ENCODE results near the gene CRABP2.

Gene CRABP2

GRCh38 chr1:156697481-156697880 is 7.9 kb downstream of the CRABP2 start:
- DNase-seq (ENCODE audit: low read depth) = no peak
- no peak overlapping the region for H3K4me3 ChIP-seq (ENCODE audit: low read depth, low read length)
- no peak for TF ChIP-seq CTCF (IDR thresholded peaks at IDR 0.05; ENCODE audit: low read depth, low read length)
- no peak for TF ChIP-seq MAX (IDR thresholded peaks at IDR 0.05; ENCODE audit: low read depth, low read length)
- TF ChIP-seq POLR2A (IDR thresholded peaks at IDR 0.05; ENCODE audit: extremely low read depth, insufficient read length) = no peak
- no peak for TF ChIP-seq MYC (IDR thresholded peaks at IDR 0.05; ENCODE audit: low read depth, low read length)

GRCh38 chr1:156696755-156697154 is 8.6 kb downstream of the CRABP2 start:
- DNase-seq (ENCODE audit: low read depth) = no peak
- no peak overlapping the region for H3K4me3 ChIP-seq (ENCODE audit: low read depth, low read length)
- TF ChIP-seq MYC (IDR thresholded peaks at IDR 0.05; ENCODE audit: low read depth, low read length) = no peak
- TF ChIP-seq MAX (IDR thresholded peaks at IDR 0.05; ENCODE audit: low read depth, low read length) = no peak
- no peak for TF ChIP-seq CTCF (IDR thresholded peaks at IDR 0.05; ENCODE audit: low read depth, low read length)
- TF ChIP-seq POLR2A (IDR thresholded peaks at IDR 0.05; ENCODE audit: extremely low read depth, insufficient read length) = no peak

- TF ChIP-seq MYC (IDR thresholded peaks at IDR 0.05; ENCODE audit: low read depth, low read length) (no peak), POLR2A (IDR thresholded peaks at IDR 0.05; ENCODE audit: extremely low read depth, insufficient read length) (no peak), CTCF (IDR thresholded peaks at IDR 0.05; ENCODE audit: low read depth, low read length) (no peak), MAX (IDR thresholded peaks at IDR 0.05; ENCODE audit: low read depth, low read length) (no peak)
- DNase-seq (ENCODE audit: low read depth) = no peak
- no peak overlapping the region for H3K4me3 ChIP-seq (ENCODE audit: low read depth, low read length)
Observed at GRCh38 chr1:156694690-156694962, 10.8 kb downstream of the CRABP2 start.

GRCh38 chr1:156693848-156694689 is 11.3 kb downstream of the CRABP2 start:
- no peak for DNase-seq (ENCODE audit: low read depth)
- TF ChIP-seq CTCF (IDR thresholded peaks at IDR 0.05; ENCODE audit: low read depth, low read length) = no peak
- TF ChIP-seq MAX (IDR thresholded peaks at IDR 0.05; ENCODE audit: low read depth, low read length) = no peak
- TF ChIP-seq MYC (IDR thresholded peaks at IDR 0.05; ENCODE audit: low read depth, low read length) = no peak
- no peak for TF ChIP-seq POLR2A (IDR thresholded peaks at IDR 0.05; ENCODE audit: extremely low read depth, insufficient read length)
- no peak overlapping the region for H3K4me3 ChIP-seq (ENCODE audit: low read depth, low read length)

GRCh38 chr1:156692925-156693847 is 12.2 kb downstream of the CRABP2 start:
- TF ChIP-seq MAX (IDR thresholded peaks at IDR 0.05; ENCODE audit: low read depth, low read length) = no peak
- H3K4me3 ChIP-seq (ENCODE audit: low read depth, low read length) = no peak overlapping the region
- DNase-seq (ENCODE audit: low read depth) = peak; percentile 53

GRCh38 chr1:156692441-156692924 is 12.9 kb downstream of the CRABP2 start:
- DNase-seq (ENCODE audit: low read depth) = no peak
- TF ChIP-seq MYC (IDR thresholded peaks at IDR 0.05; ENCODE audit: low read depth, low read length) = no peak
- no peak for TF ChIP-seq POLR2A (IDR thresholded peaks at IDR 0.05; ENCODE audit: extremely low read depth, insufficient read length)
- no peak for TF ChIP-seq CTCF (IDR thresholded peaks at IDR 0.05; ENCODE audit: low read depth, low read length)
- no peak for TF ChIP-seq MAX (IDR thresholded peaks at IDR 0.05; ENCODE audit: low read depth, low read length)
- H3K4me3 ChIP-seq (ENCODE audit: low read depth, low read length) = no peak overlapping the region
